ENCODE data around the gene TMEM18.

GRCh38 chr2:680496-680895 is 3.3 kb upstream of the TMEM18 start:
- TF ChIP-seq POLR2A (IDR thresholded peaks at IDR 0.05) (no peak), CTCF (IDR thresholded peaks at IDR 0.05) (no peak), POLR2AphosphoS5 (IDR thresholded peaks at IDR 0.05) (no peak)

Measured in transverse colon (tissue), 4 donors.